SK-N-SH (cell line): ENCODE data around the gene CEACAM1. TPM values are rescaled to one million over a fixed set of nuclear protein-coding genes. Genes with fewer than 3 reads are reported as not detected.

ENCODE experiments used
- CTCF ChIA-PET: fragments of 300-600, 350-600 bp; formaldehyde crosslinking; extraction: SDS; loops from one replicate; lab custom pipeline; 2021; lab: Yijun Ruan, JAX
- POLR2A ChIA-PET: fragments of 350-600 bp; sonication (Branson Sonifier 250); formaldehyde crosslinking; extraction: SDS; loops from one replicate; lab custom pipeline; 2020; ENCODE audit warnings: antibody characterized with exemption, inconsistent platforms; lab: Yijun Ruan, JAX
- DNase-seq: peaks from one replicate; pipeline ENCODE4 v3.0.0; 2012
- H2AFZ ChIP-seq: fragments of 200-600 bp; sonication (generic); 2 replicates; pipeline ENCODE4 v1.8.1; 2016; ENCODE audit warnings: antibody characterized with exemption, mild to moderate bottlenecking, low read depth
- H3F3A ChIP-seq: fragments of 200-600 bp; sonication (generic); replicated peaks from 2 replicates; pipeline ENCODE3; 2016; ENCODE audit warnings: antibody characterized with exemption, mild to moderate bottlenecking; ENCODE audit not compliant: insufficient read depth
- H3K27ac ChIP-seq, 2 experiments: fragments of 200-500 bp in 1 of 2; fragments of 200-600 bp in 1 of 2; sonication (Bioruptor generic) in 1 of 2; sonication (generic), shearing (Covaris generic) in 1 of 2; 2 replicates each; pipeline versions ENCODE4 v1.5.1 to v1.6.1; 2014 to 2016; ENCODE audit warnings: low read depth in 2 of 2, inconsistent platforms in 1 of 2, low read length in 1 of 2, mild to moderate bottlenecking in 1 of 2, mixed read lengths in 1 of 2
- H3K27me3 ChIP-seq: fragments of 200-600 bp; sonication (generic), shearing (Covaris generic); 2 replicates; pipeline ENCODE4 v1.6.1; 2016; ENCODE audit warnings: mixed run types; ENCODE audit not compliant: insufficient read depth
- H3K36me3 ChIP-seq, 2 experiments: fragments of 200-500 bp in 1 of 2; fragments of 200-600 bp in 1 of 2; sonication (Bioruptor generic) in 1 of 2; sonication (generic) in 1 of 2; replicated peaks in 1 of 2; 2 replicates each; pipeline versions ENCODE3 to v1.5.1; 2014 to 2016; ENCODE audit warnings: low read length in 1 of 2, mild to moderate bottlenecking in 1 of 2; ENCODE audit not compliant: insufficient read depth in 2 of 2, control insufficient read depth in 1 of 2
- H3K4me1 ChIP-seq, 2 experiments: fragments of 200-500 bp in 1 of 2; fragments of 200-600 bp in 1 of 2; sonication (Bioruptor generic) in 1 of 2; sonication (generic), shearing (Covaris generic) in 1 of 2; 2 replicates each; pipeline versions ENCODE4 v1.5.1 to v1.6.1; 2014 to 2016; ENCODE audit warnings: low read depth in 1 of 2, low read length in 1 of 2, mixed run types in 1 of 2; ENCODE audit not compliant: insufficient read depth in 2 of 2, control insufficient read depth in 1 of 2
- H3K4me2 ChIP-seq: fragments of 200-600 bp; sonication (generic), shearing (Covaris generic); 2 replicates; pipeline ENCODE4 v1.6.1; 2017; ENCODE audit warnings: mixed run types
- H3K4me3 ChIP-seq, 2 experiments: fragments of 200-500 bp in 1 of 2; fragments of 200-600 bp in 1 of 2; sonication (Bioruptor generic) in 1 of 2; sonication (generic), shearing (Covaris generic) in 1 of 2; 2 replicates each; pipeline versions ENCODE4 v1.5.1 to v1.8.1; 2014 to 2016; ENCODE audit warnings: low read depth in 2 of 2, inconsistent platforms in 1 of 2, low read length in 1 of 2, mild to moderate bottlenecking in 1 of 2, mixed read lengths in 1 of 2, moderate library complexity in 1 of 2
- H3K79me2 ChIP-seq: fragments of 200-600 bp; sonication (generic); 2 replicates; pipeline ENCODE4 v1.8.1; 2017; ENCODE audit warnings: mild to moderate bottlenecking; ENCODE audit not compliant: insufficient read depth
- H3K9ac ChIP-seq: fragments of 200-600 bp; sonication (generic); 2 replicates; pipeline ENCODE4 v1.6.1; 2017; ENCODE audit warnings: mixed run types
- H3K9me2 ChIP-seq: fragments of 200-600 bp; sonication (generic); 2 replicates; pipeline ENCODE4 v1.6.1; 2017; ENCODE audit warnings: mixed run types
- H3K9me3 ChIP-seq: fragments of 200-600 bp; sonication (generic); 2 replicates; pipeline ENCODE4 v1.6.1; 2017; ENCODE audit warnings: mixed run types, mild to moderate bottlenecking, moderate library complexity
- H4K20me1 ChIP-seq: fragments of 200-600 bp; sonication (generic); 2 replicates; pipeline ENCODE4 v1.6.1; 2017; ENCODE audit warnings: mild to moderate bottlenecking, mixed run types; ENCODE audit not compliant: insufficient read depth
- CHD2 ChIP-seq: fragments of 150-350 bp; IDR thresholded peaks from 2 replicates; pipeline ENCODE4 v1.6.1; 2018; ENCODE audit warnings: low read length; ENCODE audit not compliant: partially characterized antibody
- CTCF ChIP-seq: fragments of 200-600 bp; sonication (generic); IDR thresholded peaks from 2 replicates; pipeline ENCODE4 v1.6.1; 2017; ENCODE audit warnings: antibody characterized with exemption, mild to moderate bottlenecking, moderate library complexity
- ELF1 ChIP-seq: IDR thresholded peaks from 2 replicates; pipeline ENCODE4 v1.4.0; 2012
- EZH2phosphoT487 ChIP-seq: fragments of 200-600 bp; sonication (generic); IDR thresholded peaks from 2 replicates; pipeline ENCODE4 v1.6.1; 2017; ENCODE audit warnings: low read depth, mixed run types, mild to moderate bottlenecking, antibody characterized with exemption, moderate library complexity, borderline replicate concordance
- FOSL2 ChIP-seq: IDR thresholded peaks from 2 replicates; pipeline ENCODE4 v1.4.0; 2012; ENCODE audit warnings: low read depth, mild to moderate bottlenecking, moderate library complexity, borderline replicate concordance
- GABPA ChIP-seq: IDR thresholded peaks from 2 replicates; pipeline ENCODE4 v1.4.0; 2012; ENCODE audit warnings: low read depth, mild to moderate bottlenecking
- GATA2 ChIP-seq: sonication (generic); formaldehyde crosslinking; IDR thresholded peaks from 2 replicates; pipeline ENCODE4 v1.5.0; 2020; ENCODE audit warnings: mild to moderate bottlenecking, missing genetic modification reagents
- MAX ChIP-seq: IDR thresholded peaks from 2 replicates; pipeline ENCODE4 v1.4.0; 2012; ENCODE audit warnings: low read depth
- RCOR1 ChIP-seq: fragments of 150-350 bp; IDR thresholded peaks from 2 replicates; pipeline ENCODE4 v1.6.1; 2017; ENCODE audit warnings: antibody characterized with exemption, low read length
- REST ChIP-seq: IDR thresholded peaks from 2 replicates; pipeline ENCODE4 v1.6.1; 2012; ENCODE audit warnings: mild to moderate bottlenecking, low read depth, low read length, moderate library complexity
- RFX5 ChIP-seq: IDR thresholded peaks from 2 replicates; pipeline ENCODE4 v1.6.1; 2012; ENCODE audit warnings: mild to moderate bottlenecking, improper control_type of control experiment, low read length
- RXRA ChIP-seq: IDR thresholded peaks from 2 replicates; pipeline ENCODE4 v1.4.0; 2012; ENCODE audit warnings: low read depth, mild to moderate bottlenecking, borderline replicate concordance
- SMC3 ChIP-seq: IDR thresholded peaks from 2 replicates; pipeline ENCODE4 v1.6.1; 2012; ENCODE audit warnings: low read depth, low read length, improper control_type of control experiment
- TAF1 ChIP-seq: IDR thresholded peaks from 2 replicates; pipeline ENCODE4 v1.6.1; 2012; ENCODE audit warnings: low read depth, mild to moderate bottlenecking, low read length, moderate library complexity, borderline replicate concordance
- TEAD4 ChIP-seq: IDR thresholded peaks from 2 replicates; pipeline ENCODE4 v1.4.0; 2012; ENCODE audit warnings: mild to moderate bottlenecking, borderline replicate concordance; ENCODE audit not compliant: insufficient read depth
- YY1 ChIP-seq: IDR thresholded peaks from 2 replicates; pipeline ENCODE4 v1.4.0; 2012; ENCODE audit warnings: low read depth, mild to moderate bottlenecking
- ZBTB33 ChIP-seq: IDR thresholded peaks from 2 replicates; pipeline ENCODE4 v1.4.0; 2012; ENCODE audit warnings: low read depth, borderline replicate concordance
- WGBS: methylation state at CpG from one replicate; pipeline ENCODE4 v1.1.6; 2017; ENCODE audit warnings: low lambda C conversion rate; 5-methylcytosine and 5-hydroxymethylcytosine counted together
- polyA plus RNA-seq, 3 experiments: library from polyadenylated mRNA; depleted of rRNA; stranded (reverse); fragments of >200 nt; gene quantifications; 2 replicates each; pipeline ENCODE4 v1.2.3, GENCODE V29; 2012

CEACAM1 gene
- polyA plus RNA-seq, 1 of the 3 experiments (the other 2 are of a cell fraction) = 0.53 TPM

GRCh38 chr19:42474743-42475142, 53.5 kb downstream of the CEACAM1 start:
- WGBS = 54% methylated on average over 4 of the region's 4 CpGs
- no peak for TF ChIP-seq CTCF
- POLR2A ChIA-PET = interaction anchor here (1.0 kb wide), 1 partner anchor 8 kb away, joined by 4 read pairs; no protein-coding TSS in a partner anchor

GRCh38 chr19:42473686-42474085, 54.6 kb downstream of the CEACAM1 start:
- no peaks in the 10 kb centered on the region for H3K9me2 ChIP-seq
- no peaks in the 10 kb centered on the region for H3K9me3 ChIP-seq
- 72% methylated on average over 6 of the region's 6 CpGs for WGBS
- no peak overlapping the region for H2AFZ ChIP-seq
- H3K9ac ChIP-seq = no peak overlapping the region
- no peaks in the 10 kb centered on the region for H4K20me1 ChIP-seq
- no peak overlapping the region for H3K4me3 ChIP-seq
- no peaks in the 10 kb centered on the region for H3K36me3 ChIP-seq
- no peak for DNase-seq
- H3K4me2 ChIP-seq = no peak overlapping the region
- no peaks in the 10 kb centered on the region for H3F3A ChIP-seq
- no peaks in the 10 kb centered on the region for H3K27me3 ChIP-seq
- no peaks in the 10 kb centered on the region for H3K79me2 ChIP-seq
- ChIA-PET CTCF (interaction anchor here (1.6 to 3.0 kb wide), 2 partner anchors 35 to 56 kb away, joined by 8 to 12 read pairs; no protein-coding TSS in a partner anchor), POLR2A (no interaction called here)
- H3K27ac ChIP-seq = no peak overlapping the region
- H3K4me1 ChIP-seq = no peaks in the 10 kb centered on the region
- no peak for TF ChIP-seq TEAD4
- no peak for TF ChIP-seq ELF1
- no peak for TF ChIP-seq RFX5
- TF ChIP-seq REST = no peak
- no peak for TF ChIP-seq RXRA
- no peak for TF ChIP-seq TAF1
- TF ChIP-seq YY1 = no peak
- no peak for TF ChIP-seq ZBTB33
- TF ChIP-seq GATA2 = no peak
- TF ChIP-seq GABPA = no peak
- no peak for TF ChIP-seq EZH2phosphoT487
- no peak for TF ChIP-seq RCOR1
- no peak for TF ChIP-seq FOSL2
- TF ChIP-seq SMC3 = no peak
- no peak for TF ChIP-seq MAX
- no peak for TF ChIP-seq CHD2
- TF ChIP-seq CTCF = no peak

More at GRCh38 chr19:42474743-42475142, 53.5 kb downstream of the CEACAM1 start:
- Histone ChIP-seq H3K9me2 (no peaks in the 10 kb centered on the region), H3K4me2 (no peak overlapping the region), H3K4me3 (no peak overlapping the region), H3K27ac (no peak overlapping the region), H3K27me3 (no peaks in the 10 kb centered on the region), H3K9me3 (no peaks in the 10 kb centered on the region), H3K9ac (no peak overlapping the region), H3K4me1 (no peaks in the 10 kb centered on the region), H4K20me1 (no peaks in the 10 kb centered on the region), H3K36me3 (no peaks in the 10 kb centered on the region), H3F3A (no peaks in the 10 kb centered on the region), H3K79me2 (no peaks in the 10 kb centered on the region), H2AFZ (no peak overlapping the region)
- CTCF ChIA-PET = interaction anchor here (0.7 to 3.0 kb wide), 4 partner anchors 20 to 92 kb away, joined by 3 to 12 read pairs (median 5); no protein-coding TSS in a partner anchor
- no peak for DNase-seq
